Kidney (tissue), 14 donors: ENCODE results near the gene AMZ1. TPM values are rescaled to one million over a fixed set of nuclear protein-coding genes. Genes with fewer than 3 reads are reported as not detected.

ENCODE experiments used
- DNase-seq, 5 donors: peaks; one replicate each; pipeline ENCODE4 v3.0.0-alpha.2; 2013 to 2020
- FAIRE-seq: peaks from 2 replicates; lab custom pipeline; 2012; peaks lifted over from hg19 to GRCh38; lab: Jason Lieb, UNC
- H3K27ac ChIP-seq, 2 donors: one replicate each; pipeline ENCODE4 v1.7.0; 2013; ENCODE audit warnings: low read depth in 2 of 2, low read length in 2 of 2, inconsistent platforms in 1 of 2
- H3K27me3 ChIP-seq: one replicate; pipeline ENCODE4 v1.7.1; 2013; ENCODE audit warnings: low read length, inconsistent platforms; ENCODE audit not compliant: control insufficient read depth, insufficient read depth
- H3K36me3 ChIP-seq, 3 donors: one replicate each; pipeline versions ENCODE4 v1.7.0 to v1.7.1; 2013; ENCODE audit warnings: low read length in 3 of 3, control low read depth in 1 of 3, inconsistent platforms in 1 of 3; ENCODE audit not compliant: insufficient read depth in 3 of 3, control insufficient read depth in 2 of 3
- H3K4me1 ChIP-seq, 3 donors: one replicate each; pipeline versions ENCODE4 v1.7.0 to v1.7.1; 2013; ENCODE audit warnings: low read length in 3 of 3, inconsistent platforms in 1 of 3, low read depth in 1 of 3; ENCODE audit not compliant: control insufficient read depth in 2 of 3, insufficient read depth in 2 of 3
- H3K4me3 ChIP-seq, 3 donors: one replicate each; pipeline versions ENCODE4 v1.7.0 to v1.8.1; 2013; ENCODE audit warnings: low read length in 3 of 3, control low read depth in 1 of 3, inconsistent platforms in 1 of 3
- H3K9ac ChIP-seq, 3 donors: one replicate each; pipeline versions ENCODE4 v1.7.0 to v1.7.1; 2013; ENCODE audit warnings: low read length in 3 of 3, control low read depth in 1 of 3, inconsistent platforms in 1 of 3
- H3K9me3 ChIP-seq, 3 donors: one replicate each; pipeline versions ENCODE4 v1.7.0 to v1.7.1; 2013; ENCODE audit warnings: low read length in 3 of 3, control low read depth in 1 of 3, inconsistent platforms in 1 of 3; ENCODE audit not compliant: control insufficient read depth in 2 of 3, insufficient read depth in 1 of 3
- intact Hi-C: fragments of 100-400 bp; cut with DNase I; formaldehyde crosslinking; loops from one replicate; pipeline ENCODE4 v1.11.1; 2022
- polyA plus RNA-seq: library from polyadenylated mRNA; stranded (reverse); fragments of 350-450 nt; fragmentation: Illumina TruSeq; extraction: RNeasy Lipid Tissue Mini Kit (QIAGEN cat#74804); gene quantifications from one replicate; pipeline ENCODE4 v1.2.3, GENCODE V29; 2014; ENCODE audit warnings: low read depth, low replicate concordance; ENCODE audit not compliant: insufficient read depth
- total RNA-seq: library from RNA; stranded (reverse); fragmentation: NEBNext Ultra II Directional; extraction: Animal tissue kit (Norgen Biotek cat#: 25700); gene quantifications from one replicate; pipeline ENCODE4 v1.2.1, GENCODE V29; 2021
- TF ChIP-seq, protein P1 (sequence below): IDR thresholded peaks from 3 replicates; pipeline ENCODE4 v1.5.1; 2012; ENCODE audit warnings: mild to moderate bottlenecking, moderate library complexity, borderline replicate concordance; ENCODE audit not compliant: insufficient read depth; ENCODE audit errors: extremely low read depth
- donor health status: control.
- donor health status: control.
- donor health status: control.
- donor health status: control.
- donor health status: control.
- donor health status: DM: yes; HTN: yes; CAD: no.
- donor health status: Normal renal cell carcinoma (clear cell type).

The AMZ1 gene
- total and polyA plus RNA-seq, 2 donors from 2014 or later: 0.16 TPM; not detected in 1

- no peak for FAIRE-seq
- H3K27me3 ChIP-seq: no peaks in the 10 kb centered on the region
- intact Hi-C loops: no loop called here
- H3K9me3 ChIP-seq: no peaks in the 10 kb centered on the region
- H3K9ac ChIP-seq: no peak overlapping the region
- peak overlapping the region; percentile 26 to 76 for H3K27ac ChIP-seq
- peaks cover 2 to 35% (median 11%) of the 10 kb centered on the region in 3 donors for H3K4me1 ChIP-seq
- no peak for DNase-seq
- no peaks in the 10 kb centered on the region for H3K36me3 ChIP-seq
- H3K4me3 ChIP-seq: no peak overlapping the region
- TF ChIP-seq, protein P1, sequence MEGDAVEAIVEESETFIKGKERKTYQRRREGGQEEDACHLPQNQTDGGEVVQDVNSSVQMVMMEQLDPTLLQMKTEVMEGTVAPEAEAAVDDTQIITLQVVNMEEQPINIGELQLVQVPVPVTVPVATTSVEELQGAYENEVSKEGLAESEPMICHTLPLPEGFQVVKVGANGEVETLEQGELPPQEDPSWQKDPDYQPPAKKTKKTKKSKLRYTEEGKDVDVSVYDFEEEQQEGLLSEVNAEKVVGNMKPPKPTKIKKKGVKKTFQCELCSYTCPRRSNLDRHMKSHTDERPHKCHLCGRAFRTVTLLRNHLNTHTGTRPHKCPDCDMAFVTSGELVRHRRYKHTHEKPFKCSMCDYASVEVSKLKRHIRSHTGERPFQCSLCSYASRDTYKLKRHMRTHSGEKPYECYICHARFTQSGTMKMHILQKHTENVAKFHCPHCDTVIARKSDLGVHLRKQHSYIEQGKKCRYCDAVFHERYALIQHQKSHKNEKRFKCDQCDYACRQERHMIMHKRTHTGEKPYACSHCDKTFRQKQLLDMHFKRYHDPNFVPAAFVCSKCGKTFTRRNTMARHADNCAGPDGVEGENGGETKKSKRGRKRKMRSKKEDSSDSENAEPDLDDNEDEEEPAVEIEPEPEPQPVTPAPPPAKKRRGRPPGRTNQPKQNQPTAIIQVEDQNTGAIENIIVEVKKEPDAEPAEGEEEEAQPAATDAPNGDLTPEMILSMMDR: no peak
Measured at GRCh38 chr7:2758673-2759616, 70.9 kb downstream of the AMZ1 start.

GRCh38 chr7:2759736-2760097, 71.7 kb downstream of the AMZ1 start:
- no peak for DNase-seq
- H3K9me3 ChIP-seq: no peaks in the 10 kb centered on the region
- H3K27me3 ChIP-seq: no peaks in the 10 kb centered on the region
- H3K27ac ChIP-seq: peak overlapping the region in 1 of 2 donors; percentile 16
- no peak overlapping the region for H3K4me3 ChIP-seq
- TF ChIP-seq, protein P1: no peak
- intact Hi-C loops: no loop called here
- no peak for FAIRE-seq
- H3K9ac ChIP-seq: no peak overlapping the region
- H3K36me3 ChIP-seq: no peaks in the 10 kb centered on the region
- peaks cover 2 to 35% (median 11%) of the 10 kb centered on the region in 3 donors for H3K4me1 ChIP-seq

DNA sequence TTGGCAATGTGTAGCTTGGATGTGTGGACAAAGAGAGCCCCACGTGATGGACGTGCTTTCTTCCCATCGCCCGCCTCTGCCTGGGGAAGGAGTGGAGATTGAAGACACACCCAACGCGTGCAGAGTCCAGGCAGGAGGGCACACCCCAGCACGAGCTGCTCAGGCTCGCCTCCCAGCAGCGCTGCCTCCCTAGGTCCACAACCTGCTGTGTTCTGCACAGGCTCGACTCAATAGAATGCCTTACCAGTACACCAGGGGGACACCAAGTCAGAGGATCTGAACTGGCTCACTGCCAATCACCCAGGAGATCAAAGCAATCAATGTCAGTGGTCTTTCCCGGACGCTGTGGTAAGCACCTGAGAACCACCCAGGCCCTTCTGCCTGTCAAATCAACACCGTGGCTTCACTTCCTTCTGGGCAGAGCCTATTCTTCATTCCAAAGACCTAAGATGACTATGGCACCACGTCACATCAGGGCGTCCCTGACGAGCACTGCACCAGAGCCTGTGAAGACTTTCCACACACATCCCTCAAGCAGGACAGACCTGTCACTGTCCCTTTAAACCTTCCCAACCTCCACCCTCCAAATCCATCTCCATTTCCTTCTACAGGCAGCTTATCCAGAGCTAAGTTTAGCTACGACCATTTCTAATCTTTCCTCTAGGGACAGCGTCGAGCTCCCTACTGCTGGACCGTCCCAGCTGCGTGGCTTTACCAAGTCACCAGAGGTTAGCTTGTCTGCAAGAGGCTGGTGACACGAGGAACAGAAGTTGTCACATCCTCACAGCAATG, 72.3 kb downstream of the AMZ1 start:
- Histone ChIP-seq H3K27ac (peak overlapping the region in 1 of 2 donors; percentile 18), H3K9me3 (no peaks in the 10 kb centered on the region), H3K4me3 (peak overlapping the region in 1 of 3 donors; percentile 19), H3K36me3 (no peaks in the 10 kb centered on the region), H3K4me1 (peaks cover 2 to 35% (median 11%) of the 10 kb centered on the region in 3 donors), H3K9ac (no peak overlapping the region), H3K27me3 (no peaks in the 10 kb centered on the region)
- FAIRE-seq: no peak
- intact Hi-C loops: no loop called here
- TF ChIP-seq, protein P1: no peak
- DNase-seq: peak in 4 of 5 donors; percentile 56 to 80 (median 65)
